Stimulated activated CD4-positive, alpha-beta T cell treated with anti-CD3 and anti-CD28 coated beads, TNF-alpha, amount 100 ng/mL, for 48 hours (primary cell): ENCODE results near the gene HPS1.

ENCODE experiments used
- DNase-seq, 3 donors: peaks; one replicate each; pipeline ENCODE4 v3.0.0-alpha.2; 2020; ENCODE audit warnings: low read depth in 3 of 3

Gene HPS1

DNA sequence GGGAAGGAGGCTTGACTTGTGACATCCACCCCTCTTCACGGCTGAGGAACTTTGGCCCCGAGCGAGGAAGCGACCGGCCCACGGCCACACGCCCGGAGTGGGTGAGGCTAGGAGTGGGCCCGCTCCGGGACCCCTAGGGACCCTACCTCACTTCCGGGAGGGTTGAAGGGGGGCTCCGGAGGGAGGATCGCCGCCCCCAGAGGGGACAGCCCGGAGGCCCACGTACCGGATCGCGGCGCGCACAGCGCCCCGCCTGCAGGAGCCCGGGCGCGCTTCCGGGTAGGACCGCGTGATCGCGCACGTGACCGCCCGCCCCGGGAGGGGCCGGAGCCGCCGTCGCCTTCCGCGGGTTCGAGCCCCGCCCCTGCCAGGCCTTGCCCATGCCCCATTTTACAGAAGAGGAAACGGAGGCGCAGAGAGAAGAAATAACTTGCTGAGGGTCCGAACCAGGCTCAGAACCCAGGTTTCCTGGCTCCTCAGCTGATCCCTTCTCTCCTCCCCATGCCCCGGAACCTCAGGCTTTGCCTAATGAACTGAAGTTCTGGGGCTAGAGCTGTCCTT, at the start of gene HPS1:
TSS of gene HPS1 (minus strand) at position 275 of the 561 bp plus-strand sequence. CDS start 3,695 bp downstream, outside the sequence.
- DNase-seq = peak; percentile 65 to 84 (median 68)

DNA sequence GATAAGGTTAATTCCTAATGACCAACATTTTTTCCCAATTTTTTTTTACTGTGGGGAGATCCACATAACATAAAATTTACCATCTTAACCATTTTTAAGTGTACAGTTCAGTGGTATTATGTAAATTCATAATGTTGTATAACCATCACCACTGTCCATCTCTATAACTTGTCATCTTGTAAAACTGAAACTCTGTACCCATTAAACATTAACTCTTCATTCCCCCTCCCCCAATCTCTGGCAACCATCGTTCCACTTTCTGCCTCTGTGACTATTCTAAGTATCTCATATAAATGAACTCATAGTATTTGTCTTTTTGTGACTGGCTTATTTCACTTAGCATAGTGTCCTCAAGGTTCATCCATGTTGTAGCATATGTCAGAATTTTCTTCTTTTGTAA, 46.0 kb upstream of the HPS1 start:
- DNase-seq = no peak

DNA sequence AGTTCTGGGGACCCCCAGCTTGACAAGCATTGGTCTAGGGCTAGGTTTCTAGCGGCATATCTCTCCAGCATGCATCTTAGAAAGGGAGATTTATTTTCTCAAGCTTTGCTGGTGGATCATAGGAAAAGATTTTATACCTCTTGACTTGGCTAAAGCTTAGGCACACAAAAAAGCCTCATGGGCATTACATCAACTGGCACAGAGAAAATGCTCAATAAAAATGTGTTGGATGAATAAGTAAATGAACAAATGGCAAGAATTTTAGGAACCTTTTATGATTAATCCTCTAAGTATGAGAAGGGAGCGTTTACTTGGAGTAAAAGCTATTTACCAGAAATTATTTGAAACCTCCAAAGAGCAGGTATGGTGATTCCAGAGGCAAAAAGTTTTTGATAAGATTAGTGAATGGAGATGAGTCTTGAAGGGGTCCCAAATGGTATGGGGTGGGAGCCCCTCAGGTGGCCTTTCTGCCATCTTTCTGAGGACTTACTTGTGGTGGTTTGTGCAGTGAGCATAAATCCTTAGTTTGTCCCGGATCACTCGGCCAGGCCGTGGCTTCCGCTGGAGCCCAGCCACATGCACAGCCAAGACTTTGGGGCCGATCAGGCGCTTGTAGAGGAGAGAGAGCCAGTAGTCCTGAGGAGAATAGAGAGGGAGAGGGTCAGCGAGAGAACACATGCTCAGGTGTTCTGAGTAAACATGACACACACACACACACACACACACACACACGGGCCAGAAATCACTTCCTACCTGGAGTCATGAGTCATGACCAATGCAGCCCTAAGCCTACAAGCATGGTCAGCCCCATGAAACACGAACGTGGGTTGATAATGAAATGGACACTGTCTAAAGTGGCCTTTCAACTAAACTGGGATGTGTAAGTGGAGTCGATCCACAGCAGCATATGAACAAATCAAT, 43.1 kb upstream of the HPS1 start:
- no peak for DNase-seq

GRCh38 chr10:98488669-98489430, 42.1 kb upstream of the HPS1 start:
- no peak for DNase-seq

DNA sequence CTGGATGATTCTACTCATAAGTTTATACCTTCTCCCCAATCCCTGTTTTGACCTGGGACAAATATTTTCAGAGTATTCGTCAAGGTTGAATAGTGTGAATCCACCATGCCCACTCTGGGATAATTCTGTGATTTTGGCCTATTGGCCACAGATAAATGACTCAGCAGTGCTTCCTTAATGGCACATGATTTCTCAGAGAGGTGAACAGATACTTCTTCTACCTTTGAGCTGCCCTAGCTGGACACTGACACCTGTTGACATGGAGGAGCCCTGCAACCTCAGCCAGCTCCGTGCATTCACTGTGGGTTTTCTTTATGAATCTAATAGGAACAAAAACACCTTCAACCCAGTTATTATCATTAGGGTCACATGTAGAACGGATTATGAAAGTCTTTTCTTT, 40.9 kb upstream of the HPS1 start:
- no peak for DNase-seq

- DNase-seq = no peak
Observed at GRCh38 chr10:98486421-98486820, 39.7 kb upstream of the HPS1 start.

DNA sequence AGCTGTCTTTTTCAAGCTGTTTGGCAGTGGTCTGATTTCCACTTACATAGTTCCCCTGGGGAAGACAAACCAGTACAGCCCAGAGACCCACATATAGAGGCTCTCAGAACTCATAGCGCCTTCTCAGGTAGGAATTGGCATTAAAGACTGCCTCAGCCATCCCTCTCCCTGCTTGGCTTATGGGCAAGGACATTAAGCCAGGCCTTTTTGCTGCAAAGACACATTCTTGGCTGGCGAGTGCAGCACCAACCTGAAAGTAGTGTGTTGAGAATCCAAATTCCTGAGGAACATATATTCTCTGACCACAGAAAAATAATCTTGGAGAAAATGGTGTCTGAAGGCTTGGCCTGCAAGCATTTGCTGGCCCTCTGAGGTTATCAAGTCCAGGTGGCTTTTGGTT, 39.2 kb upstream of the HPS1 start:
- DNase-seq = no peak

DNA sequence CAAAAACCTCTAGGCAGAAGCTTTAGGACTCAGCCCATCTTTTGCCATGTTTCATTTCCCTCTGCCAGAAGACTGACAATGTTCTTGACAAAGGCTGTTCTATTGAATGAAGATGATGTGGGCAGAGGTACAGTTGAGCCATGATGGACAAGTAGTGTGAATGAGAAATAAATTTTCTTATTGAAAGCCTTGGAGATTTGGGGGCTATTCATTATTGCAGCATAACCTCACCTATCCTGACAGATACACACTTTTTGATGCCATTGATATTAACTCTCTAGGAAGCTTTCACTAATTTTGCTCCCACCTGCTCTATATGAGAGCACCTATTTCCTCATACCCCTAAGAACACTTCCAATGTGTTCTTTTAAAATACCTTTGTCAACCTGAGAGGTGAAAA, 36.9 kb upstream of the HPS1 start:
- DNase-seq = no peak

GRCh38 chr10:98482096-98482495, 35.4 kb upstream of the HPS1 start:
- no peak for DNase-seq

DNA sequence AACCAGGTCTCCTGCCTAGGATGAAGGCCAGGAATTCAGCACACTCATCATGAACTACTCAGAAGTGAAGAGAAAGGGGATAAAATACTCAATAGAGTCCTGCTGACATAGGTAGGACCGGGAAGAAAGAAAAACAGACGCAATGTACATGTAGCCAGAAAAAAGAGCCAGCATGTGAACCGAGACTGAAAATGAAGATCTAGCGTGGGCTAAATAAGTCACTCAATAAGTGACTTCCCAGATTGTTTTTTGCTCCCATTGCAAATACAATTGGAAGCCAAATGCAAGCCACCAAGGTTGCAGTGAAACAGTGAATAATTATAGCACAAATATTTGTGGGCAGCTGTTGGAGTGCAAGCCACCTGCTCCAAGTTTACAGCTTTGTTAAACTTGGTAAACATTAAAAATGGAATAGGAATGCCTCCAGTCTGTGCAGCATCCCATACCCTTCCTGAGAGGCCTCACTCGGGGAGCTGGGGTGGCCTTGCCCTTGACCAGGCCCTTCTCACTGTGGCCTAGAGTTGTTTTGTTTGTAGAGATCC, 34.7 kb upstream of the HPS1 start:
- DNase-seq = no peak

- DNase-seq = no peak
Observed at GRCh38 chr10:98478430-98479222, 31.9 kb upstream of the HPS1 start.

- DNase-seq = no peak
Observed at GRCh38 chr10:98477861-98478260, 31.1 kb upstream of the HPS1 start.

- DNase-seq = no peak
Observed at GRCh38 chr10:98474628-98475027, 27.9 kb upstream of the HPS1 start.

GRCh38 chr10:98472196-98472595, 25.5 kb upstream of the HPS1 start:
- DNase-seq = no peak

- no peak for DNase-seq
Observed at GRCh38 chr10:98470850-98471249, 24.1 kb upstream of the HPS1 start.

DNA sequence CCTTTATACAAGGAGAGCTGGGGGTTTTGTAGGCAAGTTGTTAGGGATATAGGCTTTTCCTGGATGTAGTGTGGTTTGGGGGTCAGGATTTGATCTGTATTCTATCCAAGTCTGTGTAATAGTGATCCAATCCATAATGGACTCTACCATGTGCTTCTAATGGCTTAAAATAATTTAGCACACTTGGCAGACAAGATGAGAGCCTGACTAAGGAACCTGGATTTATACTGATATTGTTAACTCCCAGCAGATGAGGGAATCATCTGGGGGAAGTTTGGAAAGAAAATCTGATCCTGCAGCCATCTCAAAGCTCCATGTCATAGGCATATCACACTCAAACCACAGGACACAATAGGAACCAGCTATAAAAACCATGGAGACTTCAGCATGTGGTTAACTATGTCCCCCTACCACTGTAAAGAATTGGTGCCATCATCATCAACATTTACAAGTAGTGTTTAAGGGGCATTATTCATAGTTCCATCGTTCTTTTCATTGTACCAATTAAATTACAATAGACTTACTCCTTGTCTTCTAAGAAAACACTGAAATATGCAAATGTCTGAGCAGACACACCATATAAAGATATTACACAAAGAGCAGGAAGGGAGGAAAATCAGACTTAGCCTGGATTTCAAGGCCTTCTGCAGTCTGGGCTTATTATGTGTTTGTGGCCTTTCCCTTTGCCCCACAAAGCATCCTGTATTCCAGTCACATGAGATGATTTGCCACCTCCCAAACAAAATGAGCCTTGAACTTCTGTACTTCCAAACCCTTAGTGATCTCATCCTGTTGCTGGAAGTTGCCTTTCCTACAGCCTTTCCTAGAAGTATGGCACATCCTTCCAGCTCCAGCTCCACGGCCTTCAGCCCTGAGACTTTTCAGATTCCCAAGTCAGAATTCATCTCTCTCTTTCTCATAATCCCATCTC, 22.5 kb upstream of the HPS1 start:
- DNase-seq = no peak

DNA sequence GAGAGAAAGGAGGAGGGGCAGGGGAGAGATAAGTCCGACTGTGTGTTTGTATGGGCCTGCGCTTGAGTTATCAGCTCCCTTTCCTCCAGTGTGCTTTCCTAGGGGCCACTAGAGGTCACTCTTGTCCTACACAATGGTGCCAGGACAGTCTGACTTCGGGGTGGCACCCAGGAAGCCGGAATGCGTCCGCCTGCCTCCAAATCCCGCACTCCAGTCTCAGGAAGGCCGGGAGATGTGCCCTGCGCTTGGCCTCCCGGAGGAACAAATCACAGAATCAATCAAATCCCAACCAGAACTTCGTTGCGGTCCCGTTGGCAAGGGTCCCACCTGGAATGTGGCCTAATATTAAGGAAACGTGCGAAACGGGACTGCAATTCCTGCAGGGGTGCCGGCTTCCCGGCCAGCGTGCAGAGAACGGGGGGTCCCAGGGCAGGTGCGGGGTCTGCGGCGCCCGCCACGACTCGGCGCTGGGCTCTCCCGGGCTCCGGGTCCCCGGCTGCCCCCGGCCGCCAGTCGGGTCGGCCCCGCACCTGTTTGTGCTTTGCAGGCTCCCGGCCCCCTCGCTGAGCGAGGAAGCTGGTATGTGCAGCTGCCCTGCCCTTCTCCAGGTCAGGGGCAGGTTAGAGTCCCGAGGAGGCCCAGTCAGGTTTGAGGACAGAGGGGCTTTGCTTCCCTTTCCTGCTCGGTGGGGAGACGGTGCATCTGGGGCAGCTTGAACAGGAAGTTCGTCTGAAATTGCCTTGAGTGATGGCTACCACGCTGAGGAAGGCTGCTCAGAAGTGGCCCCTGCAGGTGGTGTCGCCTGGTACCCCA, 21.0 kb upstream of the HPS1 start:
- peak; percentile 43 to 48 (median 43) for DNase-seq

GRCh38 chr10:98466861-98467505, 20.2 kb upstream of the HPS1 start:
- no peak for DNase-seq

DNA sequence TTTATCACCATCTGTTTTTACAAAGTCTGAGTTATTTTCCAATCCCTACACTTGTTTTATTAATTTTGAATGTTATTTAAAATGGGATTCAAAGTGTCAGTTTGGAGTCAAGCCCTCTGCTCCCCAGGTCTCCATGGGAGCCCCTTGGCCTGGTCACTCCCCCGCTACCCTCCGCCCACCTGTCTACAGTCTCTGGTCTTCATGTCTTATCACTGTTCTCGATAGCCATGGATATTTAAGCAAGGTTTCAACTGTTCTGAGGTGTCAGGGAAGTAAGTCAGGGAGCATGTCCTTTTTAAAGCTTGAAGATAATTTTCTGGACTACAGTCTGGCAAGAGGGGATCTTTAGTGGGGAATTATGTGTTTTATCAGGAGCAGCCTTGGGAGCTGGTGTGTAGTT, 19.1 kb upstream of the HPS1 start:
- DNase-seq = no peak
